Erythroblast (primary cell): ENCODE data around the gene SLC36A4.

Experiments used
- GATA1 ChIP-seq: IDR thresholded peaks from 2 replicates; pipeline ENCODE4 v1.6.1; 2011; ENCODE audit warnings: low read depth, mild to moderate bottlenecking, control low read depth, low read length, moderate library complexity
- POLR2A ChIP-seq: IDR thresholded peaks from 2 replicates; pipeline ENCODE4 v1.6.1; 2011; ENCODE audit warnings: mild to moderate bottlenecking, low read length

- TF ChIP-seq POLR2A, result no peak
- no peak for TF ChIP-seq GATA1
Measured at GRCh38 chr11:93143186-93143585, 54.6 kb downstream of the SLC36A4 start.
